Sigmoid colon (tissue), 4 donors: ENCODE measurements around the gene GATA5.

Experiments used
- EP300 ChIP-seq, 4 donors: sonication (generic); formaldehyde crosslinking; IDR thresholded peaks; one replicate each; pipeline ENCODE4 v1.6.1; 2017; ENCODE audit warnings: antibody characterized with exemption in 4 of 4
- POLR2A ChIP-seq, 2 donors: fragments of 450-650 bp; IDR thresholded peaks; one replicate each; pipeline ENCODE4 v1.6.1; 2016; ENCODE audit warnings: antibody characterized with exemption in 2 of 2, mild to moderate bottlenecking in 2 of 2, moderate library complexity in 2 of 2
- POLR2AphosphoS5 ChIP-seq, 4 donors: sonication (generic); formaldehyde crosslinking; IDR thresholded peaks; one replicate each; pipeline ENCODE4 v1.6.1; 2017; ENCODE audit warnings: antibody characterized with exemption in 4 of 4
- TF ChIP-seq, protein P1 (sequence below), 4 experiments: fragments of 450-650 bp in 3 of 4; fragments of 200-600 bp in 1 of 4; IDR thresholded peaks; one replicate each; pipeline ENCODE4 v1.5.1; 2016 to 2019; ENCODE audit warnings: antibody characterized with exemption in 4 of 4, mild to moderate bottlenecking in 3 of 4, moderate library complexity in 2 of 4

DNA sequence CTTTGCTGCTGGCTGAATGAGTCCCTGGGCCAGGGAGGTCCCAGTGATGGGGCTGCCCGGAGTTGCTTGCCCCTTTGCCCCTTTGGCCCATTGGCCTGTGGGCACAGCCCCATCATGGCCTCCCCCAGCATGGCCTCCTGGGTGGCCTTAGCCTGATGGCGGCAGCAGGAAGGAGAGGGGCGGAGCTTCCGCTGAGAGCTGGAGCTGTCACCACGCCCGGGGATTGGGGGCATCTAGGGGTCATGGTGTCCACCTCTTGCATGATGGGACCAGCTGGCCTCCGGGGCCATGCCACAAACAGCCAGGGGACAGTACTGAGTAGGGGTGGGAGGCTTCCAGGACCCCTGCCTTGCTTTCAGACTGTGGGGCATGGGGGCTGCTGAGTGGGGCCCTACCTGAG, 31.5 kb upstream of the GATA5 start:
- TF ChIP-seq, protein P1, sequence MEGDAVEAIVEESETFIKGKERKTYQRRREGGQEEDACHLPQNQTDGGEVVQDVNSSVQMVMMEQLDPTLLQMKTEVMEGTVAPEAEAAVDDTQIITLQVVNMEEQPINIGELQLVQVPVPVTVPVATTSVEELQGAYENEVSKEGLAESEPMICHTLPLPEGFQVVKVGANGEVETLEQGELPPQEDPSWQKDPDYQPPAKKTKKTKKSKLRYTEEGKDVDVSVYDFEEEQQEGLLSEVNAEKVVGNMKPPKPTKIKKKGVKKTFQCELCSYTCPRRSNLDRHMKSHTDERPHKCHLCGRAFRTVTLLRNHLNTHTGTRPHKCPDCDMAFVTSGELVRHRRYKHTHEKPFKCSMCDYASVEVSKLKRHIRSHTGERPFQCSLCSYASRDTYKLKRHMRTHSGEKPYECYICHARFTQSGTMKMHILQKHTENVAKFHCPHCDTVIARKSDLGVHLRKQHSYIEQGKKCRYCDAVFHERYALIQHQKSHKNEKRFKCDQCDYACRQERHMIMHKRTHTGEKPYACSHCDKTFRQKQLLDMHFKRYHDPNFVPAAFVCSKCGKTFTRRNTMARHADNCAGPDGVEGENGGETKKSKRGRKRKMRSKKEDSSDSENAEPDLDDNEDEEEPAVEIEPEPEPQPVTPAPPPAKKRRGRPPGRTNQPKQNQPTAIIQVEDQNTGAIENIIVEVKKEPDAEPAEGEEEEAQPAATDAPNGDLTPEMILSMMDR (IDR thresholded peaks at IDR 0.05): no peak
- no peak for TF ChIP-seq EP300 (IDR thresholded peaks at IDR 0.05)
- TF ChIP-seq POLR2A (IDR thresholded peaks at IDR 0.05): no peak
- no peak for TF ChIP-seq POLR2AphosphoS5 (IDR thresholded peaks at IDR 0.05)
